Type B pancreatic cell (in vitro differentiated cells): Measurements from ENCODE around the gene RAPGEF4. TPM values are rescaled to one million over a fixed set of nuclear protein-coding genes. Genes with fewer than 3 reads are reported as not detected.
A peak's percentile ranks its signal among the peaks of the same experiment; 100 is the strongest.

Source experiments
- DNase-seq: peaks from one replicate; pipeline ENCODE4 v3.0.0; 2021; ENCODE audit warnings: mixed read lengths; ENCODE audit not compliant: unreplicated experiment; ENCODE audit errors: extremely low spot score
- H3K27ac Mint-ChIP-seq: 2 replicates; pipeline ENCODE4 v1.8.0; 2021; ENCODE audit warnings: mild to moderate bottlenecking, mixed read lengths
- H3K27me3 Mint-ChIP-seq: 2 replicates; pipeline ENCODE4 v1.8.0; 2021; ENCODE audit warnings: mixed read lengths
- H3K36me3 Mint-ChIP-seq: 2 replicates; pipeline ENCODE4 v1.8.0; 2021; ENCODE audit warnings: mixed read lengths
- H3K4me1 Mint-ChIP-seq: one replicate; pipeline ENCODE4 v1.8.0; 2021; ENCODE audit warnings: mixed read lengths; ENCODE audit not compliant: unreplicated experiment
- H3K4me3 Mint-ChIP-seq: 2 replicates; pipeline ENCODE4 v1.8.0; 2021; ENCODE audit warnings: mild to moderate bottlenecking, mixed read lengths
- H3K9me3 Mint-ChIP-seq: 2 replicates; pipeline ENCODE4 v1.8.0; 2021; ENCODE audit warnings: mixed read lengths
- total RNA-seq: library from RNA; stranded (reverse); gene quantifications from 2 replicates; pipeline ENCODE4 v1.2.1, GENCODE V29; 2021; ENCODE audit warnings: low replicate concordance
- TF ChIP-seq, protein P1 (sequence below): fragments of 200-600 bp; sonication (generic); conservative IDR thresholded peaks from 2 replicates; pipeline ENCODE4 v1.5.0; 2021; ENCODE audit warnings: antibody characterized with exemption, mild to moderate bottlenecking

The RAPGEF4 gene
- total RNA-seq, 1 donor from 2014 or later, result 4.3 TPM

DNA sequence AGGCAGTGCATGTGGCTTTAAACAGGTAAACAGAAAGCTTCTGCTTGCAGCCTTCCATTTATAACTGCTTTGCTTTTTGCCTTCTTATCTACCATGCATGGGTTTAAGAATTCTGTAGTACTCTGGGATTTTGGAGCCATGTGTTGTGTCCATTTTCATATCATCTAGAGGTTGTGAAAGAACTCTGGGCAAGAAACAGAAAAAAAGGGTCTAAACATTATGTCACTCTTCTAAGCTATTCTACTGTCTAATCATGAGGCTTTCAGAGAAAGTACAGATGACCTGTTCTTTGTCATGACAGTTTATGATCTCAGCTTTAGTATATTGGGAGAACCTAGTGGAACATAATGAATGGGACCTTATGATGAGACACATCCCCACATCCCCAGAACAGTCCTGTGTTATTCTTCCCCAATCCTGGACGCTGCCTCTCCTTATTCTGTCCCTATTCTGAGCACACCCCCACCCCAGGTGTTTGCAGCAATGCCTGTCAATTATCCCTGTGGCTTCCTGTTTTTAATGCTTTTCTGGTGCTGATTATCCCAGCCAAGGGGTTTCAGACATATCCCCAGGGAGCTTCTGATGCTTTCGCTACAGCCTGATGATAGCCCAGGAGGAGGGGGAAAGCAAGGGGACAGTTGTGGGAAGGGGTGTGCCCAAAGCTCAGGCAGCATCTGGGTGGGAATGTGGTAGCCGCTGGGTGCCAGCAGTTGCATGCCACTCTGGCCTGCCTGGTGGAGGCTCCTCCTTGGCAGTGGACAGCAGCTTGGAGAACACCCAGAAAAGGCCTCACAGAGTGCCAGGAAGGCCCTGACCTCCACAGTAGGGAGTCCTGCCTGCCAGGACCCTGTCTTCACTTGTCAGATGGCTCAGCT lies 170.5 kb downstream of the RAPGEF4 start:
- Mint-ChIP-seq H3K4me1 (peaks cover 34% of the 10 kb centered on the region), H3K27me3 (no peaks in the 10 kb centered on the region), H3K9me3 (no peaks in the 10 kb centered on the region), H3K27ac (peak overlapping the region; percentile 28), H3K36me3 (no peaks in the 10 kb centered on the region), H3K4me3 (no peak overlapping the region)
- TF ChIP-seq, protein P1, sequence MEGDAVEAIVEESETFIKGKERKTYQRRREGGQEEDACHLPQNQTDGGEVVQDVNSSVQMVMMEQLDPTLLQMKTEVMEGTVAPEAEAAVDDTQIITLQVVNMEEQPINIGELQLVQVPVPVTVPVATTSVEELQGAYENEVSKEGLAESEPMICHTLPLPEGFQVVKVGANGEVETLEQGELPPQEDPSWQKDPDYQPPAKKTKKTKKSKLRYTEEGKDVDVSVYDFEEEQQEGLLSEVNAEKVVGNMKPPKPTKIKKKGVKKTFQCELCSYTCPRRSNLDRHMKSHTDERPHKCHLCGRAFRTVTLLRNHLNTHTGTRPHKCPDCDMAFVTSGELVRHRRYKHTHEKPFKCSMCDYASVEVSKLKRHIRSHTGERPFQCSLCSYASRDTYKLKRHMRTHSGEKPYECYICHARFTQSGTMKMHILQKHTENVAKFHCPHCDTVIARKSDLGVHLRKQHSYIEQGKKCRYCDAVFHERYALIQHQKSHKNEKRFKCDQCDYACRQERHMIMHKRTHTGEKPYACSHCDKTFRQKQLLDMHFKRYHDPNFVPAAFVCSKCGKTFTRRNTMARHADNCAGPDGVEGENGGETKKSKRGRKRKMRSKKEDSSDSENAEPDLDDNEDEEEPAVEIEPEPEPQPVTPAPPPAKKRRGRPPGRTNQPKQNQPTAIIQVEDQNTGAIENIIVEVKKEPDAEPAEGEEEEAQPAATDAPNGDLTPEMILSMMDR, result no peak
- no peak for DNase-seq

DNA sequence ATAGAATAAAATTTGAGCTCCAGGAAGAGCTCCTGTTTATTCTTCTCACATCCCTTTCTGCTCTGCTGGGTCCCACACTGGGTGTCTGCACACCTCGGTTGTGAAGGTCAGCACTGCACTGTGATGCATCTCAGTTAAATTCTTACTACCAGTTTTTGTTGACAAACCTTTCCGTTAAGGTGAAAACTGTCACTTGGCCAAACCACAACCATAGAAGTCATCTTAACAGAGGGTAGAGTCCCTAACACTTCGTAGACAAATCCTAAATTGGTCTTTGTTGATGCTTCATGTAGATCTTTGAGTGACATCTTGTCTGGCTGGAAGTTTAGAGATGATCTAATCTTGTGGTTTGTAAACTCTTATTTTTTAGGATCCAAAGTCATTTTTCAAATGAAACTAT lies 172.6 kb downstream of the RAPGEF4 start:
- no peak for DNase-seq
- no peaks in the 10 kb centered on the region for H3K36me3 Mint-ChIP-seq
- H3K4me3 Mint-ChIP-seq, result no peak overlapping the region
- no peaks in the 10 kb centered on the region for H3K27me3 Mint-ChIP-seq
- TF ChIP-seq, protein P1, result no peak
- no peak overlapping the region for H3K27ac Mint-ChIP-seq
- peaks cover 26% of the 10 kb centered on the region for H3K4me1 Mint-ChIP-seq
- no peaks in the 10 kb centered on the region for H3K9me3 Mint-ChIP-seq

DNA sequence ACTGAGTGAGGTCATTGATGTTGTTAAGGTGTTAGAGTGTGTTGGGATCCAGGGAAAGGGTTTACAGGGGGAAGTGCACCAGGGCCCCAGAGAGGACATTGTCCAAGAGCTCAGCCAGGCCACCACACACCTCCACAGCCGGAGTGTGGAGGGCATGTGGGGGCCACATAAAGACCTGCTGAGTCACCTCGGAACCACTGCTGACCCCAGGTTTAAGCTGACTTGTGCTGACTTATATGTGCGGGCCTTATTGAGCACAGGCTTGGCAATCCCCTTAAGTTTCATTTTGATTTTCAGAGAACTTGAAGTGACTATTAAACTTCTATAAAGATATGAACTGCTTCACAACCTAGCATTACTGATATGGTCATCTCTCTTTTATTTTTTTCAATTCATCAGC lies 173.8 kb downstream of the RAPGEF4 start:
- TF ChIP-seq, protein P1, result no peak
- no peaks in the 10 kb centered on the region for H3K9me3 Mint-ChIP-seq
- H3K4me3 Mint-ChIP-seq, result no peak overlapping the region
- H3K4me1 Mint-ChIP-seq, result peaks cover 18% of the 10 kb centered on the region
- H3K27me3 Mint-ChIP-seq, result no peaks in the 10 kb centered on the region
- no peak overlapping the region for H3K27ac Mint-ChIP-seq
- H3K36me3 Mint-ChIP-seq, result no peaks in the 10 kb centered on the region
- DNase-seq, result no peak

DNA sequence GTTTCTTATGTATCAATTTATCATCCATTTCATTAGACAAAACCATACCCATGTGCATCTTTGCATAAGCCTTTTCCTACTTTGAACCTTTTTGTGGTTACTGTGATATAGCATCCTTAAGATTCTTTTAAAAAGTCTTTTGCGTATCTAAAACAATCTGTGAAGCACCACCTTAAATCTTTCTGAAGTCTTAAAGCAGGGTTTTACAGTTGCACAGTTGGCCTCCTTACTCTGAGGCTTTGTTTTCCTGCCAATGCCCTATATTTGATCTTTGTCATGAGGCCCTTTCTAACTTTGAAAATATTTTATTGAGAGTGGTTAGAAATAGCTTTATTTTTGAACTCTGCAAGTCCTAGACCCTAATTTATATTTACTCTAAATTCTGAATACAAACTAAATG lies 176.6 kb downstream of the RAPGEF4 start:
- Mint-ChIP-seq H3K9me3 (no peaks in the 10 kb centered on the region), H3K36me3 (no peaks in the 10 kb centered on the region), H3K4me3 (no peak overlapping the region), H3K27me3 (no peaks in the 10 kb centered on the region), H3K4me1 (no peaks in the 10 kb centered on the region), H3K27ac (no peak overlapping the region)
- no peak for DNase-seq
- TF ChIP-seq, protein P1, result no peak

DNA sequence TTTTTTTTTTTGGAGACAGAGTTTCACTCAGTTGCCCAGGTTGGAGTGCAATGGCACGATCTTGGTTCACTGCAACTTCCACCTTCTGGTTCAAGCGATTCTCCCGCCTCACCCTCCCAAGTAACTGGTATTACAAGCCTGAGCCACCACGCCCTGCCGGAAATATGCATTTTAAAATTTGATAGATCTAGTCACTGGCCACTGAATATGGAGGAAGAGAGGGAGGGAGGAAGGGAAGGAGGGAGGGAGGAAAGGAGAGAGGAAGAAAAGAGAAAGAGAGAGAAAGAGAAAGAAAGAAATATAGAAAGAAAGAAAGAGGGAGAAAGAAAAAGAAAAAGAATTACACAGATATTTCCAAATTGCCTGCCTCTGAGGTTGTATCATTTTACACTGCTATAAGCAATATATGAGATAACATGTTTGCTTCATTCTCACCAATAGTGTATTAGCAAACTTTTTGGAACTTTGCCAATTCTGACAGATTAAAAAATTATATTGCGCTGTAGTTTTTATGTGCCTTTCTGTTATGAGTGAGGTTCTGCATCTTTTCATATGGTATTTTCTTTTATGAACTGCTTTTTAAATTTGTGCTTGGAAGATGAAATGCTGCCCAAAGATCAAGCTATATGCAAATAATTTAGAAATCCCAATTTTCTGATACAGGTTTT lies 178.8 kb downstream of the RAPGEF4 start:
- Mint-ChIP-seq H3K27ac (peak overlapping the region; percentile 87), H3K4me3 (peak overlapping the region; percentile 61), H3K4me1 (no peaks in the 10 kb centered on the region), H3K27me3 (no peaks in the 10 kb centered on the region), H3K9me3 (no peaks in the 10 kb centered on the region), H3K36me3 (no peaks in the 10 kb centered on the region)
- TF ChIP-seq, protein P1, result no peak
- no peak for DNase-seq
